A549 (cell line): Measurements from ENCODE around the gene APOBEC3A. TPM values are rescaled to one million over a fixed set of nuclear protein-coding genes. Genes with fewer than 3 reads are reported as not detected.

Experiments
- ATAC-seq, 2 experiments: fragments of 200-7000 bp in 1 of 2; fragments of >200 bp in 1 of 2; cut with Nextera tagmentation in 1 of 2; cut with Tn5 transposase in 1 of 2; 3 replicates each; pipeline versions ENCODE4 v1.8.0 to v1.9.1; 2018 to 2020; ENCODE audit warnings: mild to moderate bottlenecking in 1 of 2, moderate library complexity in 1 of 2
- CTCF ChIA-PET: fragments of 300-600 bp; sonication (Branson Sonifier 250); formaldehyde crosslinking; extraction: SDS; loops from one replicate; lab custom pipeline; 2021; ENCODE audit warnings: antibody characterized with exemption, inconsistent platforms; lab: Yijun Ruan, JAX
- POLR2A ChIA-PET: fragments of 350-600 bp; formaldehyde crosslinking; extraction: SDS; loops from one replicate; lab custom pipeline; 2021; ENCODE audit warnings: antibody characterized with exemption, inconsistent platforms; lab: Yijun Ruan, JAX
- DNase-seq, 2 experiments: peaks; one replicate each; pipeline versions ENCODE4 v3.0.0 to v3.0.0-alpha.2; 2011 to 2016; ENCODE audit warnings: low read depth in 1 of 2, low spot score in 1 of 2
- FAIRE-seq: peaks from 2 replicates; lab custom pipeline; 2011; peaks lifted over from hg19 to GRCh38; lab: Jason Lieb, UNC
- H3K27ac ChIP-seq, 2 experiments: fragments of >200 bp; sonication (Bioruptor Twin); formaldehyde crosslinking; 3 replicates each; pipeline ENCODE4 v1.5.1; 2016 to 2017
- H3K4me1 ChIP-seq: fragments of >200 bp; sonication (Bioruptor Twin); formaldehyde crosslinking; 3 replicates; pipeline ENCODE4 v1.6.1; 2016
- H3K4me2 ChIP-seq: fragments of >200 bp; sonication (Bioruptor Twin); formaldehyde crosslinking; 3 replicates; pipeline ENCODE4 v1.6.1; 2016
- H3K4me3 ChIP-seq: fragments of >200 bp; sonication (Bioruptor Twin); formaldehyde crosslinking; 3 replicates; pipeline ENCODE4 v1.5.1; 2016
- H3K9me3 ChIP-seq: fragments of >200 bp; sonication (Bioruptor Twin); formaldehyde crosslinking; 3 replicates; pipeline ENCODE4 v1.6.1; 2016
- CHD4 ChIP-seq: fragments of 200-600 bp; sonication (generic); IDR thresholded peaks from 2 replicates; pipeline ENCODE4 v1.6.1; 2016; ENCODE audit warnings: antibody characterized with exemption, mild to moderate bottlenecking, borderline replicate concordance
- EHF ChIP-seq: fragments of 250-450 bp; sonication (Bioruptor Pico); IDR thresholded peaks from 2 replicates; pipeline ENCODE4 v1.5.0; 2020; ENCODE audit warnings: mild to moderate bottlenecking
- ESRRA ChIP-seq: fragments of 150-350 bp; IDR thresholded peaks from 2 replicates; pipeline ENCODE4 v1.6.1; 2014; ENCODE audit warnings: mild to moderate bottlenecking, low read length, borderline replicate concordance
- FOSB ChIP-seq: fragments of 250-450 bp; sonication (Bioruptor Pico); IDR thresholded peaks from 2 replicates; pipeline ENCODE4 v1.5.0; 2020; ENCODE audit warnings: mild to moderate bottlenecking, moderate library complexity
- FOSL2 ChIP-seq, 2 experiments: fragments of 450-650 bp in 1 of 2; fragments of >200 bp in 1 of 2; sonication (Bioruptor Twin) in 1 of 2; formaldehyde crosslinking; IDR thresholded peaks; 2 replicates each; pipeline versions ENCODE4 v1.5.0 to v1.6.1; 2016 to 2020; ENCODE audit warnings: mild to moderate bottlenecking in 1 of 2, moderate library complexity in 1 of 2
- HEYL ChIP-seq: fragments of 250-450 bp; sonication (Bioruptor Pico); IDR thresholded peaks from 2 replicates; pipeline ENCODE4 v1.8.0; 2021; ENCODE audit warnings: mild to moderate bottlenecking, moderate library complexity
- HOXA7 ChIP-seq: fragments of 250-450 bp; sonication (Bioruptor Pico); IDR thresholded peaks from 2 replicates; pipeline ENCODE4 v1.5.0; 2020; ENCODE audit warnings: mild to moderate bottlenecking, moderate library complexity
- JUNB ChIP-seq: fragments of >200 bp; sonication (Bioruptor Twin); formaldehyde crosslinking; IDR thresholded peaks from 2 replicates; pipeline ENCODE4 v1.6.1; 2016
- KDM5A ChIP-seq: fragments of 200-600 bp; sonication (generic); IDR thresholded peaks from 2 replicates; pipeline ENCODE4 v1.6.1; 2016; ENCODE audit warnings: antibody characterized with exemption, mild to moderate bottlenecking
- MAX ChIP-seq: IDR thresholded peaks from 2 replicates; pipeline ENCODE4 v1.6.1; 2012
- MAZ ChIP-seq: fragments of 150-350 bp; IDR thresholded peaks from 2 replicates; pipeline ENCODE4 v1.6.1; 2014; ENCODE audit warnings: antibody characterized with exemption, low read depth, low read length, borderline replicate concordance
- MYC ChIP-seq: IDR thresholded peaks from 2 replicates; pipeline ENCODE4 v1.6.1; 2012; ENCODE audit warnings: mild to moderate bottlenecking, inconsistent platforms, low read length, improper control_type of control experiment, borderline replicate concordance
- NR3C1 ChIP-seq: fragments of >200 bp; sonication (Bioruptor Twin); formaldehyde crosslinking; IDR thresholded peaks from 3 replicates; pipeline ENCODE4 v1.6.1; 2017
- RFX5 ChIP-seq: fragments of 450-650 bp; IDR thresholded peaks from 2 replicates; pipeline ENCODE4 v1.7.1; 2014; ENCODE audit warnings: antibody characterized with exemption, mild to moderate bottlenecking, moderate library complexity
- SREBF2 ChIP-seq: fragments of 450-650 bp; IDR thresholded peaks from 2 replicates; pipeline ENCODE4 v1.6.1; 2014; ENCODE audit warnings: mild to moderate bottlenecking, moderate library complexity
- USF2 ChIP-seq: fragments of 450-650 bp; IDR thresholded peaks from 2 replicates; pipeline ENCODE4 v1.6.1; 2014; ENCODE audit warnings: antibody characterized with exemption
- ZFP36 ChIP-seq: fragments of 450-650 bp; IDR thresholded peaks from 2 replicates; pipeline ENCODE4 v1.6.1; 2014; ENCODE audit warnings: borderline replicate concordance; ENCODE audit not compliant: partially characterized antibody
- ZSCAN20 ChIP-seq: fragments of 250-450 bp; sonication (Bioruptor Pico); IDR thresholded peaks from 2 replicates; pipeline ENCODE4 v1.8.0; 2022; ENCODE audit warnings: mild to moderate bottlenecking, moderate library complexity
- WGBS: methylation state at CpG from one replicate; pipeline ENCODE4 v1.1.6; 2017; ENCODE audit errors: missing lambda C conversion rate; 5-methylcytosine and 5-hydroxymethylcytosine counted together
- polyA plus RNA-seq, 4 experiments: library from polyadenylated mRNA; depleted of rRNA in 3 of 4; stranded (reverse); fragments of >200 nt; fragmentation: RNase III in 1 of 4; extraction: RNeasy Plus Mini Kit Qiagen cat#74134 plus additional on column Dnase treatment in 1 of 4; gene quantifications; 2 replicates in 3 of 4; 3 replicates in 1 of 4; pipeline ENCODE4 v1.2.3, GENCODE V29; 2011 to 2017
- TF ChIP-seq, protein P1 (sequence below): fragments of >200 bp; sonication (Bioruptor Twin); formaldehyde crosslinking; IDR thresholded peaks from 2 replicates; pipeline ENCODE4 v1.6.1; 2016
- TF ChIP-seq, protein P2 (sequence below): fragments of 250-450 bp; sonication (Bioruptor Pico); IDR thresholded peaks from 2 replicates; pipeline ENCODE4 v1.5.0; 2021; ENCODE audit warnings: mild to moderate bottlenecking, moderate library complexity, borderline replicate concordance
- TF ChIP-seq, protein P3 (sequence below): IDR thresholded peaks from 2 replicates; pipeline ENCODE4 v1.6.1; 2012; ENCODE audit warnings: low read depth, borderline replicate concordance

The APOBEC3A gene
- polyA plus RNA-seq, 2 of the 4 experiments (the other 2 are of a cell fraction) = not detected

DNA sequence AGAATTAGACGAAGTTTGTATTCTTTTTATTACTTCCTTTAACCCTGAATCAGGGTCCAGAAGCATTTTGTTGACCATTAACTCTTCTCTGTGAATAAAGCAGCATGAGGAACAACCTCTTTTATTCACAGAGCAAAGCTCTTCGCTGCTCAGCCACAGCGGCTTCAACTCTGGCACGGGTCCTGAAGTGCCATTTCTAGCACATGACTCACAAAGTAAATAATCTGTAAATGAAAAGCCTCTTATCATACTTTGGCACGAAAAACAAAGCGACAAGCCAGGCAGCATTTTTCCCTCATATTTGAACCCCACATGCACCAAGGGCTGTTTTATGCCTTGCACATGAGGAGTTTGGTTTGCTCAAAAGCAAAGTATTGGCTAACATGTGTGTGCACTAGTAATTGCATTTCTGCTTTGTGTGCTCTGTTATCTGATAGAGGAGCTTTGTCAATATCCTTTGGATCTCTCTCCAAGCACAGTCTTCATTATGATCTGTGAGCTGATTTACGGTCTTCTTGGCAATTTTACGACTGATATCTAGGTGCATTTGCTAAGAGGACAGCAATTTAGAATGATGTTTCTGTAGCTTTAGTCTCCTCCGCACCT lies 33.0 kb upstream of the APOBEC3A start (continued):
- peak; percentile 40; the same call in 1 of the 2 replicates for TF ChIP-seq MAX
- no peak for TF ChIP-seq RFX5
- no peak for TF ChIP-seq FOSL2 (IDR thresholded peaks at IDR 0.05)
- peak; percentile 68 for TF ChIP-seq FOSL2 (CRISPR knock-in tag; IDR thresholded peaks at IDR 0.05)
- TF ChIP-seq HEYL = no peak
- no peak for TF ChIP-seq KDM5A
- TF ChIP-seq, protein P1, sequence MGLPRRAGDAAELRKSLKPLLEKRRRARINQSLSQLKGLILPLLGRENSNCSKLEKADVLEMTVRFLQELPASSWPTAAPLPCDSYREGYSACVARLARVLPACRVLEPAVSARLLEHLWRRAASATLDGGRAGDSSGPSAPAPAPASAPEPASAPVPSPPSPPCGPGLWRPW = no peak
- TF ChIP-seq EHF (CRISPR knock-in tag) = no peak
- TF ChIP-seq MAZ = no peak
- TF ChIP-seq SREBF2 = no peak
- TF ChIP-seq HOXA7 = no peak
- peak; percentile 55 for TF ChIP-seq JUNB
- TF ChIP-seq, protein P2, sequence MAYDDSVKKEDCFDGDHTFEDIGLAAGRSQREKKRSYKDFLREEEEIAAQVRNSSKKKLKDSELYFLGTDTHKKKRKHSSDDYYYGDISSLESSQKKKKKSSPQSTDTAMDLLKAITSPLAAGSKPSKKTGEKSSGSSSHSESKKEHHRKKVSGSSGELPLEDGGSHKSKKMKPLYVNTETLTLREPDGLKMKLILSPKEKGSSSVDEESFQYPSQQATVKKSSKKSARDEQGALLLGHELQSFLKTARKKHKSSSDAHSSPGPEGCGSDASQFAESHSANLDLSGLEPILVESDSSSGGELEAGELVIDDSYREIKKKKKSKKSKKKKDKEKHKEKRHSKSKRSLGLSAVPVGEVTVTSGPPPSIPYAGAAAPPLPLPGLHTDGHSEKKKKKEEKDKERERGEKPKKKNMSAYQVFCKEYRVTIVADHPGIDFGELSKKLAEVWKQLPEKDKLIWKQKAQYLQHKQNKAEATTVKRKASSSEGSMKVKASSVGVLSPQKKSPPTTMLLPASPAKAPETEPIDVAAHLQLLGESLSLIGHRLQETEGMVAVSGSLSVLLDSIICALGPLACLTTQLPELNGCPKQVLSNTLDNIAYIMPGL (CRISPR knock-in tag) = no peak
- TF ChIP-seq ESRRA = no peak
- TF ChIP-seq, protein P3, sequence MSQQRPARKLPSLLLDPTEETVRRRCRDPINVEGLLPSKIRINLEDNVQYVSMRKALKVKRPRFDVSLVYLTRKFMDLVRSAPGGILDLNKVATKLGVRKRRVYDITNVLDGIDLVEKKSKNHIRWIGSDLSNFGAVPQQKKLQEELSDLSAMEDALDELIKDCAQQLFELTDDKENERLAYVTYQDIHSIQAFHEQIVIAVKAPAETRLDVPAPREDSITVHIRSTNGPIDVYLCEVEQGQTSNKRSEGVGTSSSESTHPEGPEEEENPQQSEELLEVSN = no peak
- TF ChIP-seq MYC = no peak
- no peak for TF ChIP-seq USF2
- no peak for TF ChIP-seq NR3C1
- TF ChIP-seq, all 56 proteins: peak for 6

DNA sequence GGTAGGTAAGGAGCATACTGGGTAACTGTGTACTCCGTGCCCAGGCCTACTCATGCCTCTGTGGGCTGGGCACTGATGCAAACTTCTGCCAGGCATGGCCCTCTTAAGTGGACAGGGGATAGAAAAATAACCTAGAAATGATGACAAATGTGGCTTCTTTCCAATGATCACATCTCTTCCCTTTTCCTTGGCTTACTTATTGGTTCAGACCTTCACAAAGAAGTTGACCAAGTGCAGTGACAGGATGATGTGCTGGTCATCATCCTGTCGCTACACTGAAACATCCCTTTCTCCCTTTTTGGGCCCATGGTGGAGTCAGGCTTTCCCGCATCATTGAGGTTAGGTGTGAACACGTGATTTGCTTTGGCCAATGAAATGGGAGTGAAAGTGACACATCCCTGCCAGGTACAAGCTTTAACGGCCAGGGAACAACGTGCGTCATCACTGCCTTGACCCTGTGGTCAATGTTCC lies 31.8 kb upstream of the APOBEC3A start:
- DNase-seq (no peak), FAIRE-seq (no peak), ATAC-seq (no peak)
- Histone ChIP-seq H3K27ac (peak overlapping the region in 1 of 2 experiments; percentile 26; a peak in 1 of 6 replicates), H3K9me3 (no peaks in the 10 kb centered on the region), H3K4me1 (peaks cover 23% of the 10 kb centered on the region), H3K4me2 (peak overlapping the region; percentile 80; the same call in 2 of the 3 replicates), H3K4me3 (no peak overlapping the region)
- WGBS = 87% methylated on average over 7 of the region's 7 CpGs
- ChIA-PET POLR2A (no interaction called here), CTCF (interaction anchor here (0.7 to 5.1 kb wide), 4 partner anchors 55 to 1111 kb away, joined by 3 to 75 read pairs (median 26); partner anchors contain the start of gene CBX6)
- TF ChIP-seq FOSB (CRISPR knock-in tag) (no peak), CHD4 (no peak), ZFP36 (no peak), HEYL (no peak), ZSCAN20 (CRISPR knock-in tag) (no peak)
- TF ChIP-seq, protein P2 (CRISPR knock-in tag) = no peak
- TF ChIP-seq, protein P1 = no peak
